NCI-H1930 (cell line): Measurements from ENCODE around the gene CALCB.
A peak's percentile ranks its signal among the peaks of the same experiment; 100 is the strongest.
"Not testable (repeated sequence)": the region's sequence is repeated elsewhere in the genome, so short reads cannot be mapped to it uniquely, and the experiment has no call there.

Experiments
- DNase-seq, 2 experiments: peaks; one replicate each; lab custom pipeline; 2025; lab: John Stamatoyannopoulos, UW

The CALCB gene

DNA sequence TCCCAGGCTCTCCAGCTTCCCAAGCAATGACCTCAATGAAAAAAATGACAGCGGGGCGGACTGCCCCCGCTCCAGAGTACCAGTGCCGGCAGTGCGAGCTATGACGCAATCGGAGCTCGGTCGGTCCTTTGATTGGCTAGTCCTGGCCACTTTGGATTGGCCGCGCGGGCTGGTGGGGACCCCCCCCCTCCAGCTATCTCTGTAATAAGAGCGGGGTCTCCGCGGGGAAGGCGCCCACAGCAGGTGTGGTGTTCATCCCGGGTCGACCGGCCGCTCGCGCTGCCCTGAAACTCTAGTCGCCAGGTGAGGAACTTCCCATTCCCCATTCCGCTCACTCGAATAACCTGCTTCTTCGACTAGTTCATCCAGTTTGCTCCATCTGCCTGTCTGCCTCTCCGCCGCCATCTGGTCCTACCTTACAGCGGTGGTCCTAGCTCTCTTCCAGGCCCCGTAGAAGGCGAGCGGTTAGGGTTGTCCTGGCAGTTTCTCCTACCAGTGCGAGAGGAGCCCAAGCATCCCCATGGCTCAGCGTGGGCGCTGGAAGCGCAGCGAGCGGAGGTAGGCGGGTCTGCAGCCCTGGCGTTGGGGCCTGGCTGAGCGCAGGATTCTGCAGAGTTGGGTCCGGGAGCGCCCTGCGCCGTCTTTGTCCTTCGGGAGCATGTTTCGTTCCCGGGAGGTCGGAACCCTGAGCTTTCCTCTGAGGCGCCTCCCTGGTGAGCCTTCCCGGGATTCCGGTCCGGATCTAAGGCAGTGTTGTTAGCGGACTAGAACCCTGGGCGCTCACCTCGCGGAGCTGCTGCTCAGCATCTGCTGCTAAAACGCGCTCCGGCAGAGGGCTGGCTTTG, at the start of gene CALCB:
Gene CALCB, plus strand, starts transcription at position 233 of the 845 bp plus-strand sequence. CDS start 1,126 bp downstream, outside the sequence.
- peak; percentile 69 to 75 for DNase-seq

GRCh38 chr11:15027011-15027410, 46.4 kb upstream of the CALCB start:
- no peak for DNase-seq

GRCh38 chr11:15027956-15028355, 45.4 kb upstream of the CALCB start:
- no peak for DNase-seq

- no peak for DNase-seq
These were observed 45.0 kb upstream of the CALCB start for GRCh38 chr11:15028379-15028778.

GRCh38 chr11:15031945-15032344, 41.4 kb upstream of the CALCB start:
- not testable (repeated sequence) for DNase-seq

GRCh38 chr11:15034687-15035267, 38.6 kb upstream of the CALCB start:
- DNase-seq = no peak

DNA sequence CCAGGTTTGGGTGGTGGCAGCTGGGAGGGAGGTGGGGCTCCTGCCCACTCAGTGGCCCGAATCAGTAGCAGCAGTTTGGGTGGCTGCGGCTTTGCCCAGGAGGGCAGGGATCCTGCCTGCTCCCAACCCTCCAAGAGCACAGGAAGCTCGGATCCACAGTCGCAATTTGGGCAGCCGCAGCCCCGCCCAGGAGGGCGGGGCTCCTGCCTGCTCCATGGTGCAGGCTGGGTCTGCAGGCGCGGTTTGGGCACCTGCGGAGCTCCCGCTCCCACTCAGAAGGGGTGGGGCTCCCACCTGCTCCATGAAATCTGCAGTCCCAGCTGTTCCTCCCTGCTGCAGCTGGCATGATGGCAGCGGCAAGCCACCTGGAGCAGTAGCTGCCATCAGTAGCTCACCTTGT, 38.1 kb upstream of the CALCB start:
- DNase-seq = no peak

- DNase-seq = peak in 1 of 2 experiments; percentile 15
These were observed 34.4 kb upstream of the CALCB start for GRCh38 chr11:15038963-15039362.

GRCh38 chr11:15045209-15045608, 28.2 kb upstream of the CALCB start:
- no peak for DNase-seq

GRCh38 chr11:15045891-15046290, 27.5 kb upstream of the CALCB start:
- no peak for DNase-seq

DNA sequence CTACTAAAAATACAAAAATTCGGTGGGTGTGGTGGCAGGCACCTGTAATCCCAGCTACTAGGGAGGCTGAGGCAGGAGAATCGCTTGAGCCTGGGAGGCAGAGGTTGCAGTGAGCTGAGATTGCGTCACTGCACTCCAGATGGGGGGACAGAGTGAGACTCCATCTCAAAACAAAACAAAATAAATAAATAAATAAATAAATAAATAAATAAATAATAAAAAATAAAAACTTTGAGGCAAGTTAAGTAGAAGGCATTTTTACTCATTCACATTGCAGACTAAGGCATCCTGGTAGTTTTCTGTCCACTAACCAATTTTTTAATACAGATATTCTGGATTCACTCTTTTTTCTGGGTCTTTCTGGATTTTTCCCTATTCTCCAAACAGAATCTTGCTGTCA, 26.7 kb upstream of the CALCB start:
- DNase-seq = not testable (repeated sequence)

DNA sequence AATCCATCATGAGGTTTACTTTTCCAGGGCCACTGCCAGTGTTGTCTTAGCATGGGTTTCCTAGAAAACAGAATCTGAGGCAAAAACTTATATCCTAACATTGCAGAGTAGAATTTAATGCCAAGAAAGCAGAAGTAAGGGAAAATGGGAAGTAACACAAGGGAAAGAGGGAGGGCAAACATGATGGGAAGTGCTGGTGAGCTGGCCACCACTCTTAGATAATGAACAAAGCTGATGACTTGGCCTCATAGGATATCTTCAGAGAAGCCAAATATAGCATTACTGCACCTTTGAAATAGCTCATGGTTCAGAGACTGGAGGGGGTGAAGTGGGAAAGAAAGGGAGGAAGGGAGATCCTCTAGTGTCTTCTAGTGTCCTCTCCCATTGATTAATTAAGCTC, 24.8 kb upstream of the CALCB start:
- DNase-seq = no peak

DNA sequence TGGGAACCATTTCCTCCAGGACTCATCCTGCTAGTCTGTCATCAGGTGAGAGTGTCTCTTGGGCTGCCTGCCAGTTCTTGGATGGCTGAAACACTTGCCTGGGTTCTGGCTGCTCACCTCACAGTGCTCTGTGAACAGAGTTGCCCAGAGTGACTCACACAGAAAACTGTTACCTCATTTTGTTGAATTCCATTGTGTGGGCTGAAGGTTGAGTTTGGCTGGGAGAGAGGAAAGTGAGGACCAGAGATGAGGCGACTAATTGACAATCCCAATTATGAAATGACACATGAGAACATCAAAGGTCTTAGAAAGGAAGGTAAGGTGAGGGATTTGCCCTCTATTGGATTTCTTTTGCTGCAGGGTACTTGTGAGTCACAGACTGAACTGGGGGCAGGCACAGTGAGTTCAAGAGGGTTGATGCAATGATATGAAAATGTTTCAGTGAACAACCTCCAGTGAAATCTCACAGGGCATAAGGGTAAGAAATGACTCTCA, 20.2 kb upstream of the CALCB start:
- no peak for DNase-seq

DNA sequence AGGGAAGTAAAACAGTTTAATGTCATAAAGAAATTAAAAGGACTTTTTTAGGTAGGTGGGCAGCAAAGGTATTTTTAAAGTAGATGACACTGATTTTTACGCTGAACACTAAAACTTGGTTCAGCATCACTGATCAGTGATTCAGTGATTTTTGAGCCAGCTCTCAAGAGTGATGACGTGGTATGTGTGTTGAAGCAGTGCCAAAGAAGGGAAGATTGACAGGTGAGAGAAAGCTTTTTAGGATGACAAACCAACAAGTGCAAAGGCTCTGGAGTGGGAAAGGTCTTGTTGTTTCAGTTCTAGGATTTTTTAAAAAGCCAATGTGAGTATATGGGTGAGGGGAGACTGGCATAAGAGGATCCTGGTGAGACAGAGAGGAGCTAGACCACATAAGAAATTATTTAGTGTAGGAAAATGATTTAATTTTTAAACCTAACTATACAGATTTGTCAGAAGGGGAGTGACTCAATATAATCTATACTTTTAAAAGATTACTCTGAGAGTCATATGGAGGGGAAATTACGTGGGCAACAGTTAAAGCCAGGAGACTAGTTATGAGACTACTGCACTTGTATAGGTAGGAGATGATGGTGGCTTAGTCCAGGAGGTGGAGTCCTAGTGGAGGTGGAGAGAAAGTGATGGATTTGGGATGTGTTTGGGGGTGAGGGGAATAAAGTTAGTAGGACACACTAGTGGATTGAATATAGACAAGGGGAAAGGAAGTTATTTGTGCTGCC, 17.6 kb upstream of the CALCB start:
- DNase-seq = no peak

GRCh38 chr11:15057329-15057728, 16.1 kb upstream of the CALCB start:
- no peak for DNase-seq

DNA sequence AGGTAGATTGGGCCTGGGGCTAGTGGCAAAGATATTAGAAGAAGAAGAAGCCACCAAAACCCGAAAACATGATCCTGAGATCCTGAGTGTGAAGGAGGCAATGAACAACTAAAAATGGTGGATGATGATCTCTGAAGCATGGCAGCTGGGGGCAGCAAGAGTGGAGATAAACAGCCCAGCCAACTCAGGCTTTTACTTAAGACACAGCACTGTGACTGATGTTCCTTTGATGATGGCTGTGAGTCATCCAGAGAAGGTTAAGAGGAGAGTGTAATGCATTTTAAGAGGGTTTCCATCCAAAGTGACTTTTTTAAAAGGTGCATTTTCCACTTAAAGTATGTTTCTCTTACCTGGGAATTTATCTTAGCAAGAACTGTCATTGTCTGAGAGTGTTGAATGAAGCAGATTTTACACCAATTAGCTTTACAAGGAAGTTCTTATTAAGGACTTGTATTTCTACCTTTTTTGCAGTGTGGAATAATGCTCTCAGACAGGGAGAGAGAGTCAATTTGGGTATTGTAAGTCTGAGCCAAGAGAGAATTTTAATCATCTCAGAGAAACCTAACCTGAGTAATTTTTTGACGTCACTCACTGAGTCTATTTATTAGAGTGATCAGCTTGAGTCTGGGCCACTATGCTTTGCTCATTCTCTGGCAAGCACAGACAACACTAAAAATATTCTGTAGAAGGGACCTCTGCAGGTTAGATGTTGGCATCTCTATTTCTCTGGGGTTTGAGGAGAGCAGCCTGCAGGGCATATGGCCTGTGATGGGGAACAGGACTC, 14.1 kb upstream of the CALCB start:
- no peak for DNase-seq

DNA sequence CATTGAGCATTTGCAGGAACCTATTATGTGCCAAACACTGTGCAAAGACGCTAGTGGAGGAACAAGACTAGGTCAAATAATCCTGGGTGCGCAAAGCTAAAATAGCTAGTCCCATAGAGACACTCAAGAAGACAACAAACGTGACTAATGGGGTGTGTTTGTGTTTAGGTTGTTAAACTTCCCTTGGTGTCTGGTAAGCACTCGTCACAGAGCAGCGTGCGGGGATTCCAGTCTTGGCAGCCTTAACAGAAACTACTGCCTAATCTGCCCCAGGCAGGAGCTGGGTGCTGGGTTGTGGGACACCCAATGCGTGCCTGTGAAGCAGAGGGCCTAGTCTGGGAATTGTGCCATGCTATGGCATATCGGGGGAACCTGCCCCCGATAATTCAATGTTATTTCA, 10.8 kb upstream of the CALCB start:
- no peak for DNase-seq

GRCh38 chr11:15069751-15070150, 3.6 kb upstream of the CALCB start:
- not testable (repeated sequence) for DNase-seq

DNA sequence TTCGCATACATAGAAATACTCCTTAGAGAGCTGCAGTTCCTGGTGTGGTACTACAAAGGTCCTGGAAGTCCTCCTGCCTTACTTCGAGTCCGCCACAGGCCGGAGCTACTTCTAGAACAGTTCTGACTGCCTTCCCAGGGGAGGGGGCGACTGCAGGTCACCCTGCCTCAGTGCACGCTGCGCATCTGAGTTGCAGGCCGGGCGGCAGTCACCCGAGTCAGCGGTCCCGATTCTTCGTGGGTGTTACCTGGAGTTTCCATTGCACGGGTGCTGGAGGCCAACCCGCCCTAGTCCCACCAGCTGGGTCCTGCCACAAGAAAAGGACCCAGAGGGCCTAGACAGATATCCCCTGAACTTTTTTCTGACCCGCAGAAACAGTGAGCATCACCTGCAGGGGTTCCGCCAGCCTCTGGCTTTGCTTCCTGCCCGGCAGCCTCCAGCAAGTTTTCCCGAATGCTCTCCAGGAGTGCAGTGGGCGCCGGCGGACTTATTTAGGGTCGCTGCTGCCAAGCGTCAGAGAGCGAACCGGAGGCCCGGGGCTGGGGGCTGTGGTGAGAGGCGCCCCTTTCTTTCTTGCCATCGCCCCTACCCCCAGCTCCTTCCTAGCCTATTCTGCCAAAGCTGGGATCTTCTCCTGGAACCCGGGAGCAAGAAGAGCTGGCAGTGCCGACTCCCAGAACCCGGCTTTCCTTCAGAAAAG, 1.7 kb upstream of the CALCB start:
- no peak for DNase-seq

- DNase-seq = no peak
These were observed 746 bp upstream of the CALCB start for GRCh38 chr11:15072551-15073143.
